Measurements from ENCODE around the gene NT5DC1.

DNA sequence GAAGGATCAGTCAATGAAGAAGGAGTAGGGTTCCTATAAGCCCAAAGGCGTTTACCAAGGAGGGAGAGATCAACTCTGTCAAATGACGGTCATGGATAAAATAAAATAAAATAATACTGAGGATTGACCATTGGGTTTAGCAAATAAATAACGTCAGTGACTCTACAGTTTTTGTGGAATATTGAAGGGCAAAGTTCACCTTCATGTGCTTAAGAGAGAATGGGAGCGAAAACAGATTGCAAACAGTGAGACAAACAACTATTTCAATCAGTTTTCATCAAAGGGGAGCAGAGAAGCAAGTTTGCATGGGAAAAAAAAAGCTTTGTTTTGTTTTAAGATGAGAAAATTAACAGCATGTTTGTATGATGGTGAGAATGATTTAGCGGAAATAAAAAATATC lies 17.6 kb upstream of the NT5DC1 start:
- no peak for TF ChIP-seq RAD21 (conservative IDR thresholded peaks at IDR 0.05)
- TF ChIP-seq, protein P1, sequence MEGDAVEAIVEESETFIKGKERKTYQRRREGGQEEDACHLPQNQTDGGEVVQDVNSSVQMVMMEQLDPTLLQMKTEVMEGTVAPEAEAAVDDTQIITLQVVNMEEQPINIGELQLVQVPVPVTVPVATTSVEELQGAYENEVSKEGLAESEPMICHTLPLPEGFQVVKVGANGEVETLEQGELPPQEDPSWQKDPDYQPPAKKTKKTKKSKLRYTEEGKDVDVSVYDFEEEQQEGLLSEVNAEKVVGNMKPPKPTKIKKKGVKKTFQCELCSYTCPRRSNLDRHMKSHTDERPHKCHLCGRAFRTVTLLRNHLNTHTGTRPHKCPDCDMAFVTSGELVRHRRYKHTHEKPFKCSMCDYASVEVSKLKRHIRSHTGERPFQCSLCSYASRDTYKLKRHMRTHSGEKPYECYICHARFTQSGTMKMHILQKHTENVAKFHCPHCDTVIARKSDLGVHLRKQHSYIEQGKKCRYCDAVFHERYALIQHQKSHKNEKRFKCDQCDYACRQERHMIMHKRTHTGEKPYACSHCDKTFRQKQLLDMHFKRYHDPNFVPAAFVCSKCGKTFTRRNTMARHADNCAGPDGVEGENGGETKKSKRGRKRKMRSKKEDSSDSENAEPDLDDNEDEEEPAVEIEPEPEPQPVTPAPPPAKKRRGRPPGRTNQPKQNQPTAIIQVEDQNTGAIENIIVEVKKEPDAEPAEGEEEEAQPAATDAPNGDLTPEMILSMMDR (IDR thresholded peaks at IDR 0.05; ENCODE audit: poor library complexity, severe bottlenecking), result no peak
